NK-92 (cell line): ENCODE measurements around the gene EDIL3.
"Not testable (repeated sequence)": the region's sequence is repeated elsewhere in the genome, so short reads cannot be mapped to it uniquely, and the experiment has no call there.

Experiments used
- DNase-seq: peaks from one replicate; lab custom pipeline; 2025; ENCODE audit not compliant: unreplicated experiment; lab: John Stamatoyannopoulos, UW

Gene EDIL3

GRCh38 chr5:84379749-84380148 is 4.9 kb downstream of the EDIL3 start:
- DNase-seq: no peak

GRCh38 chr5:84378961-84379360 is 5.7 kb downstream of the EDIL3 start:
- DNase-seq: no peak

- DNase-seq: no peak
Measured at GRCh38 chr5:84378420-84378819, 6.3 kb downstream of the EDIL3 start.

GRCh38 chr5:84376346-84376745 is 8.3 kb downstream of the EDIL3 start:
- DNase-seq: no peak

- no peak for DNase-seq
Measured at GRCh38 chr5:84374568-84374967, 10.1 kb downstream of the EDIL3 start.

GRCh38 chr5:84373506-84373905 is 11.2 kb downstream of the EDIL3 start:
- no peak for DNase-seq

DNA sequence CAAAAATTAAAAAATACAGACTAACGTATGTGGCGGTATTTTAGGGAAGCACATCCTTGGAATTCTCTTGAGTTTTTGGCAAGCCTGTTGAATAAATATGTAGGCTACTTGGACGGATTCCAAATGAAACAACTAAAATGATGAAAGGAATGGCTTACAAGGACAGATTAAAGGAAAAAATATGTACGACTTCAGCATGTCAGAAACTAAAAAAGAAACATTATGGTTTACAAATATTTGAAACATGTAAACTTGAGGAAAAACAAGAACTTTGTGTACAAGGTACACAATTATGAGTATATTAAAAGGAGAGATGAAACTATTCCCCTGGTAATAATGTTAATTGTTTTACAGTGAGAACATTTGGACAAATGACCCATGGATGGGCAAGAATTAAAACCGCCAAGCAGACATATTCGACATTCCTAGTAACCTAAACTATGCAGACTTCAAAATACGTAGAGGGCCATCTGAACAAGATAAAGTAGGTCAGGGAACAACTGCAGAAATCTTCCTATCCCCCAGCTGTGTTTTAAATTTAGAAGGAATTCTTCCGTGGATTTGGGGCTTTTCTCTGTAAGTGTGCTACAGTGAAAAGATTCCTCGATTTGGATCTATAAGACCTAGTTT is 12.5 kb downstream of the EDIL3 start:
- DNase-seq: no peak

DNA sequence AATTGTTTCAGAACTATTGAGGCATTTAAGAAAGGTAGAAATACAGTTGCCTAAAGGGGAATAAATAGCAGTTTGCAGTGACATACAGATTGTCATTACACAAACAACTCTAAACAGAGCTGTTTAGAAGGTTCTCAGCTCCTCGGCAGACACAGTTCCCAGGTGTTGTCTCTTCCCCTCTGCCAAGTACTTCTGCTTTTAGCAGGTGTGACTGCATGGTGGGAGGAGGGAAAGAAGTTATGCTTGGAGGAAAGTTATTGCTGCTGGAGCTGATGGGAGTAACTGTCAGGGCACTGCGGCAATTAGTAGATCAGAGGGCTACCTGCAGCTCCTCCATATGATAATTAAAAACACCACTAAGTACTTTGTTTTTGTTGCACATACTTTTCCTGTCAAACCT is 14.5 kb downstream of the EDIL3 start:
- no peak for DNase-seq

- DNase-seq: no peak
Measured at GRCh38 chr5:84364043-84364442, 20.6 kb downstream of the EDIL3 start.

DNA sequence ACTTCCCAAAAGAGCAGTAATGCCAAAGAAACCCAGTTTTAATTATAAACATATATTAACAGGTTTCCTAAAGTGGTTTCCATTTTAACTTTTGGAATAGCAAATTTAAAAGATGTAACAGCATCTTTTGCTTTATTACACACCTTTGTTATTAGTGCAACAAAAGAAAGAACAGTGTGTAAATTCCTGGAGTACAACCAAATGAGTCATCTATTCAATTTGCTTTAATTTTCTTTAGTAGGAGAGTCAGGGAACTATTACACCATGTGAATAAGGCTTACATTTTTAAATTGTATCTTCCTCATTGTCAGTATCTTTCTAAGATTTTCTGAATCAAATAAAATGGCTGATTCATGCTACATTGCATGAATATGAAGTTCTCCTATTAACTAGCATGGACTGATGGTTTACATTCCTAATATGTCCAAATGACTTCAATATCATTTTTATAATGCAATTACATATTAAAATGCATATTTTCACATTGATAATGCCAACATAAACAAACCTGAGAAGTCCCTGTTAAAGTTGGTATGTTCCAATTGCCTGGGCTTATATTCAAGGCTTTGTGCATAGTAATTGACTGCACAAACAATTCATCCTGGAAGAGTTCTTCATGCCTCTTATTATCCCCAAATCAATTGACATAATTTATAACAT is 22.5 kb downstream of the EDIL3 start:
- no peak for DNase-seq

- no peak for DNase-seq
Measured at GRCh38 chr5:84361572-84361971, 23.1 kb downstream of the EDIL3 start.

DNA sequence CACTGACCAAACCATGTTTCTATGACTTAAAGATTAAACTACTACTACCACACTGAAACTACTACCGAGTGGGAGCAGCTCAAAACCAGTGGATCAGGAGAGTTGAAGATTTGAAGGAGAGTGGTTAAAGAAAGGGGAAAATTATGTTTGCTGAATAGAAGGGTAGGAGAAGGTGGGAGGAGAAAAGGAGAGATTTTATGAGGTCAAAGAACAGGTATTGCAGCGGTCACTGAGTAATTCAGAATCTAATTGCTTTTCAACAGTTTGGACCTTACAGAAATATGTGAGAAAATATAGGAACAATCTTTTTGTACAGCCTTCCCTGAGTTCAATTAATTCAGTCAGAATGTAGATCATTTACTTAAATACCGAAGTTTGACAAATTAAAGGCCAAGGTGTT is 24.6 kb downstream of the EDIL3 start:
- no peak for DNase-seq

DNA sequence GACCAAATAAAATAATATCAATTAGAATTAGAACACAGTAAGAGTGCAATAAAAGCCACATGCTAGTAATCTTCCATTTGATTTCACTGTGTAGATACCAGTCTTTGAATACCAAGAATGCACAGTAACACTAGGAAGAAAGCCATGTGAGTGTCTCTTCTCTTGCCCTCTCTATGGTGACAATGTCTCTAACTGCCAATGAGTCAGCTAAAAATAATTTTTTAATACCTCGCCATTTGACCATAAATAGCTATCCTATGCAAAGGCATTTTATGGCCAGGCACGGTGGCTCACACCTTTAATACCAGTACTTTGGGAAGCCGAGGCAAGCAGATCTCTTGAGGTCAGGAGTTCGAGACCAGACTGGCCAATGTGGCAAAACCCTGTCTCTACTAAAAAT is 30.6 kb downstream of the EDIL3 start:
- DNase-seq: no peak

DNA sequence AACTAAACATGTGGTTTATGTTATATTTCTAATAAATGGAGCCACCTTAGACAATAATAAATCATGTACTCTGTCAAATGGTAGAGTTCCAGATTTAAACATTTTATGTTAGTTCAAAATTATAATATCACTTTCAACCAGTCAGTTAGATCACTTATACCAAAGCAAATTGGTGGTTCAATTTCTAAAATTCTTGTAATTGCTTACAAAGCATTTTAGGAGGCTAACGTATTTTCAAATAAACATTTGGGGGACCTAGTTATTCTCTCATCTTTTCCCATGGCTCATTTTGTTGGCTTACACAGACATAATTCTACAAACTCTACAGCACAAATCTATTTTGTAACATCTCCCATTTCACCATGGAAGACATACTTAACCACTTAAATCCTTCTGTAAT is 39.9 kb downstream of the EDIL3 start:
- DNase-seq: no peak

GRCh38 chr5:84343171-84343570 is 41.5 kb downstream of the EDIL3 start:
- no peak for DNase-seq

GRCh38 chr5:84332106-84332505 is 52.6 kb downstream of the EDIL3 start:
- no peak for DNase-seq

DNA sequence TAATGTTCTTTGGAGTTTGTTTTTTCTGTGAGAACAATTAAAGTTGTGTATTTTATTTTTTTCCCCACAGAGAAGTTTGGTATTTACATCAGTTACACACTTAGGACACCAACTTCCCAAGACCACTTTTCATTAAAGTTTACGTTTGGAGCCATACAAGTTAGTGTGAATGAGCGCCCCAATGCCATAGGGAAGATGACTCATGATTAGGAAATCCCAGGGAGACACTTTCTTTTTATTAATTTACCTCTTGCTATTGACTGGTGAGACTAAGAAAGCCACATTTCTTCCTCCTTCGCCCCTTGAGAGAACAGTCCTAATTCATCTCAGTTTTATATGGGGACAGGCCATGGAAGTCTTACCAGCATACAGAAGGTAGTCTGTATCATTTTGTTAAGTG is 57.1 kb downstream of the EDIL3 start:
- no peak for DNase-seq

DNA sequence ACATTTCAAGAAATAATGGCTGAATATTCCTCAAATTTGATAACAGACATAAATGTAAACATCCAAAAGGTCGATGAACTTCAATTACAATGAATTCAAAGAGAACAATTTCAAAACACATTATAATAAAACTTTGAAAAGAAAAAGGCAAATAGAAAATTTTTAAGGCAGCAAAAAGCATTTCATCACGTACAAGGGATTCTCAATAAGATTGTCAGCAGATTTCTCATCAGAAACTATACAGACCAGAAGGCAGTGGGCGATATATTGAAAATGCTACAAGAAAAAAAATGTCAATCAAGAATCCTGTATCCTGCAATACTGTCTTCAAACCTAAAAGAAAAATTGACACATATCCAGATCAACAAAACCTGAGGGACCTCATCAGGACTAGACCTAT is 62.0 kb downstream of the EDIL3 start:
- DNase-seq: no peak

DNA sequence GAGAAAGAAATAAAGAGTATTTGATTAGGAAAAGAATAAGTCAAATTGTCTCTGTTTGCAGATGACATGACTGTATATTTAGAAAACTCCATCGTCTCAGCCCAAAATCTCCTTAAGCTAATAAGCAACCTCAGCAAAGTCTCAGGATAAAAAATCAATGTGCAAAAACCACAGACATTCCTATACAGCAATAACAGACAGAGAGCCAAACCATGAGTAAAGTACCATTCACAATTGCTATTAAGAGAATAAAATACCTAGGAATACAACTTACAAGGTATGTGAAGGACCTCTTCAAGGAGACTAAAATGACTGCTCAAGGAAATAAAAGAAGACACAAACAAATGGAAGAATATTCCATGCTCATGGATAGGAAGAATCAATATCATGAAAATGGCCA is 66.9 kb downstream of the EDIL3 start:
- DNase-seq: not testable (repeated sequence)

GRCh38 chr5:84312280-84312679 is 72.4 kb downstream of the EDIL3 start:
- not testable (repeated sequence) for DNase-seq

- not testable (repeated sequence) for DNase-seq
Measured at GRCh38 chr5:84309850-84310249, 74.8 kb downstream of the EDIL3 start.

- DNase-seq: no peak
Measured at GRCh38 chr5:84306601-84307000, 78.1 kb downstream of the EDIL3 start.

DNA sequence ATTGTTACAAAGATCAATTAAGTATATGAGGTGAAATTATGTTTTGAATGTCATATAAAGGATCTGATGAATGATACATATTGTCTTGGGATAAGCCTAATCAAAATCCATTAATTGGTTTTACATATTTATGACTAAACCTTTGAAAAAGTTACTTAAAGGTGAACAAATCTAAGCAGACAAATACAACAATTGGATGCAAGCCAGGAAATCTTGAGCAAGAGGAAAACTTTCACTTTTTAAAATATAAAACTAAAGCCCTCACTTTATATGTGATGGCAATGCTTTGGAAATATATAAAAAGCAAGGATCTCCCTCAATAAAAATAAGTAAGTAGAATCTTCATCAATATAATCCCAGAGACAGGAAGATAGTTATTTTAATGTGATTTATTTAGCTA is 80.1 kb downstream of the EDIL3 start:
- DNase-seq: no peak
